ENCODE results near the gene TFB1M.

DNA sequence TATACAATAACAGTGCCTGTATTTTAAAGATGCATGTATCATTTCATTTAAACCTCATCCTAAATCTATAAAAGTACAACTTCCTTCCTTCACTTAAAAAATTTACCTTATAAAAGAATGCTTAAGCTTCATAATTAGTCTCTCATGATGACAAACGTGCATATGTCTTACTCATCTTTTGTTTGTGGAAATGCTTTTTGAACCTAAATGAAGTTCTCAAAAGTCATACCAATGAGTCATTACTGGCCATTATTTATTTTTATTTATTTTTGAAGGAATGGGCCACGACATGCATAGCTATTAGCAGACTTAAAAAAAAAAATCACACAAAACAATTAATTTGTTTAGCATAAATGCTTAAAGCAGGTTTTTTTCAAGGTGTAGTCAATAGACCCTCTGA lies 3.7 kb downstream of the TFB1M start:
- TF ChIP-seq FOXP2 (optimal IDR thresholded peaks at IDR 0.05; ENCODE audit: control extremely low read depth, extremely low read length, insufficient read depth) (no peak), EZH2 (IDR thresholded peaks at IDR 0.05) (no peak)

Data from SK-N-MC (cell line).